DOHH2 (cell line): ENCODE measurements around the gene GATB.

Experiments used
- H3F3A ChIP-seq: fragments of 200-600 bp; sonication (generic), shearing (Covaris generic); 2 replicates; pipeline ENCODE4 v1.6.0; 2016; ENCODE audit warnings: antibody characterized with exemption, mild to moderate bottlenecking; ENCODE audit not compliant: control insufficient read depth, insufficient read depth
- H3K27ac ChIP-seq: fragments of 200-600 bp; sonication (generic); 2 replicates; pipeline ENCODE4 v1.5.1; 2014; ENCODE audit warnings: low read depth, mild to moderate bottlenecking, low read length, moderate library complexity
- H3K27me3 ChIP-seq: fragments of 200-600 bp; sonication (generic); 2 replicates; pipeline ENCODE4 v1.6.1; 2014; ENCODE audit warnings: mild to moderate bottlenecking, low read length, mixed read lengths; ENCODE audit not compliant: control insufficient read depth
- H3K36me3 ChIP-seq: fragments of 200-600 bp; sonication (generic); 2 replicates; pipeline ENCODE4 v1.6.1; 2014; ENCODE audit warnings: mild to moderate bottlenecking, low read length, moderate library complexity, mixed read lengths; ENCODE audit not compliant: control insufficient read depth
- H3K4me1 ChIP-seq: fragments of 200-600 bp; sonication (generic); 2 replicates; pipeline ENCODE4 v1.6.1; 2014; ENCODE audit warnings: mild to moderate bottlenecking, low read length, mixed read lengths; ENCODE audit not compliant: control insufficient read depth
- H3K4me2 ChIP-seq: fragments of 200-600 bp; sonication (generic); 2 replicates; pipeline ENCODE4 v1.6.0; 2014; ENCODE audit warnings: mild to moderate bottlenecking, low read length, moderate library complexity
- H3K4me3 ChIP-seq: fragments of 200-600 bp; sonication (generic); 2 replicates; pipeline ENCODE4 v1.5.1; 2014; ENCODE audit warnings: mild to moderate bottlenecking, low read length, mixed read lengths
- H3K79me2 ChIP-seq: fragments of 200-600 bp; sonication (generic); 2 replicates; pipeline ENCODE4 v1.6.1; 2014; ENCODE audit warnings: mild to moderate bottlenecking, low read length, mixed read lengths; ENCODE audit not compliant: control insufficient read depth
- H3K9me2 ChIP-seq: fragments of 200-600 bp; sonication (generic); replicated peaks from 2 replicates; pipeline ENCODE4 v1.6.1; 2014; ENCODE audit warnings: mild to moderate bottlenecking, low read length, mixed read lengths; ENCODE audit not compliant: control insufficient read depth
- H3K9me3 ChIP-seq: fragments of 200-600 bp; sonication (generic); 2 replicates; pipeline ENCODE4 v1.6.1; 2014; ENCODE audit warnings: antibody characterized with exemption, low read length, mixed read lengths; ENCODE audit not compliant: control insufficient read depth, insufficient read depth
- H4K20me1 ChIP-seq: fragments of 200-600 bp; sonication (generic); 2 replicates; pipeline ENCODE4 v1.6.0; 2014; ENCODE audit warnings: low read depth, mild to moderate bottlenecking, antibody characterized with exemption, low read length, moderate library complexity; ENCODE audit not compliant: control insufficient read depth, insufficient read depth
- CTCF ChIP-seq: fragments of 200-600 bp; sonication (generic); IDR thresholded peaks from one replicate; pipeline ENCODE4 v1.5.1; 2014; ENCODE audit warnings: antibody characterized with exemption, mild to moderate bottlenecking, low read depth, low read length; ENCODE audit not compliant: poor library complexity, severe bottlenecking
- EZH2phosphoT487 ChIP-seq: fragments of 200-600 bp; sonication (generic); IDR thresholded peaks from 2 replicates; pipeline ENCODE4 v1.6.1; 2017; ENCODE audit warnings: borderline replicate concordance, mild to moderate bottlenecking, antibody characterized with exemption, low read length, moderate library complexity, mixed read lengths

GATB gene

DNA sequence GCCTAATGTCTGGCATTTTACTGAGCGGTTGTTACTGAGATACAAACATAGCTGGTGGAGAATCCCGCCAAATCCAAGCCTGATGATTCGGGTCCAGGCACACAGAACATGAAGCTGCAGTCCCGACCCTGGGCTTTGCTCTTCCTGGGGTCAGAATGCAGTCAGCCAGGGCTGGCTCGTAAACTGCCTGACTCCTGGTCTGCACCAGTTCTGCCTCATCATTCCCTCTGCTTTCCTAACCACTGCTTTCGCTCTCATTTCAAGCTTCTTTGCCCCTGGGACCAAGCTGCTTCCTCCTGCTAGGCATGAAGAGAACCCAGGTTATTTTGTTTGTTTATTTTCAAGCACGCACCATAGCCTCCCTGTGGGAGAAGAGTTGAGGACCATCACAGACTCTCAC is 39.3 kb downstream of the GATB start:
- TF ChIP-seq CTCF: no peak
- no peak for TF ChIP-seq EZH2phosphoT487
- no peaks in the 10 kb centered on the region for H4K20me1 ChIP-seq
- H3K4me1 ChIP-seq: no peaks in the 10 kb centered on the region
- H3K36me3 ChIP-seq: no peaks in the 10 kb centered on the region
- no peaks in the 10 kb centered on the region for H3K9me2 ChIP-seq
- no peaks in the 10 kb centered on the region for H3F3A ChIP-seq
- no peak overlapping the region for H3K4me2 ChIP-seq
- H3K9me3 ChIP-seq: no peaks in the 10 kb centered on the region
- no peaks in the 10 kb centered on the region for H3K79me2 ChIP-seq
- no peaks in the 10 kb centered on the region for H3K27me3 ChIP-seq
- no peak overlapping the region for H3K27ac ChIP-seq
- H3K4me3 ChIP-seq: no peak overlapping the region

- Histone ChIP-seq H3K9me2 (no peaks in the 10 kb centered on the region), H3K27me3 (no peaks in the 10 kb centered on the region), H3K9me3 (no peaks in the 10 kb centered on the region), H3K4me3 (no peak overlapping the region), H4K20me1 (no peaks in the 10 kb centered on the region), H3K36me3 (no peaks in the 10 kb centered on the region), H3K4me1 (no peaks in the 10 kb centered on the region), H3K79me2 (no peaks in the 10 kb centered on the region), H3K27ac (no peak overlapping the region), H3K4me2 (no peak overlapping the region), H3F3A (no peaks in the 10 kb centered on the region)
- TF ChIP-seq EZH2phosphoT487 (no peak), CTCF (no peak)
These were observed 40.9 kb downstream of the GATB start for GRCh38 chr4:151719956-151720334.

DNA sequence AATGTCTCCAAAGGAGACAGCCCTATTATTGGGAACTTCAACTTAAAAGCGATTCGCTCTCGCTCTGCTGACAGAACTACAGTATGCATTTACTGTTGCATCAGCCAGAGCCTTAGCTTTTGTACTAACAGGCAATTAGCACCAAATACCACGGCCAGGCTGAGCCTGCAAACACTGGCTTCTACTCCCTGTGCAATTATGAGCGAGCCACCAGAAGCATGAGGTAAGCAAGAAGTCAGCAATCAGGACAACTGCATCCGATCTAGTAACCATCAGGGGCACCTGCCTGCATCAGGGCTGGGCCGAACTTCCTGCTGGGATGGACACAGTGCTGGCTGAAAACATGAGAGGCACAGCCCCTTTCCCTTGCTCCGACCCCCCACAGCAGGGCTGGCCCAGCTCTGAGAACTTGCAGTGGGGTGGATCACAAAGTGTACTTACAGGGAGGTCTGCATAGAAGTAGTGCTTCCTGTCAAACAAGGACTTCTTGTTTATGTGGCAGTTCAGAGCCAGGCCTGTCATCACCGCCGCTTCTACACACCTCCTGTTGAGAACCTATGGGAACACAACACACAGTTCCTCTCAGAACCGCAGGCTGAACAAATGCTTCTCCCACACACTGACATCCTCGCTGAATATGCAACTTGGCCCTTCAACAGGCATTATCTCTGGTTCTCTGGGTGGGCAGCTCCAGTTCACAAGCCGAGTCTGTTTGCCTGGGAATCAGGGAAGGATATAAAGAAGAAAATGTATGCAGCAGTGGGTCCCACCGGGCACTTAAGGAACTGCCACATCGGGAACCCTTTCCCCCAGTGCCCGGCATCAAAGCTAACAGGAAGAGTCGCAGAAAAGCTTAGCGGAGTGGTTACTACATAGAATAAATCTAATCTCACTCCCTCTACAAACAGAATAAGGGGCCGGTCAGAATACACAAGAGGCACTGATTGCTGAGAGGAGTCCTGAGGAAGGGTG is 41.5 kb downstream of the GATB start:
- Histone ChIP-seq H3K27ac (no peak overlapping the region), H3F3A (no peaks in the 10 kb centered on the region), H3K4me2 (no peak overlapping the region), H3K36me3 (no peaks in the 10 kb centered on the region), H3K4me1 (no peaks in the 10 kb centered on the region), H3K9me3 (no peaks in the 10 kb centered on the region), H3K79me2 (no peaks in the 10 kb centered on the region), H4K20me1 (no peaks in the 10 kb centered on the region), H3K27me3 (no peaks in the 10 kb centered on the region), H3K9me2 (no peaks in the 10 kb centered on the region), H3K4me3 (no peak overlapping the region)
- TF ChIP-seq EZH2phosphoT487 (no peak), CTCF (no peak)
